SJSA1 (cell line): ENCODE data around the gene SIAH3. TPM values are rescaled to one million over a fixed set of nuclear protein-coding genes. Genes with fewer than 3 reads are reported as not detected.

Source experiments
- DNase-seq, 2 experiments: peaks; one replicate each; pipeline ENCODE4 v3.0.0-alpha.2; 2015 to 2020; ENCODE audit warnings: low spot score in 2 of 2, low read depth in 1 of 2
- H3K27ac ChIP-seq: fragments of 250-450 bp; sonication (Bioruptor Pico); 2 replicates; pipeline ENCODE4 v1.5.1; 2020; ENCODE audit warnings: mild to moderate bottlenecking, moderate library complexity
- H3K27me3 ChIP-seq: fragments of 250-450 bp; sonication (Bioruptor Pico); replicated peaks from 2 replicates; pipeline ENCODE4 v1.5.1; 2020; ENCODE audit warnings: mild to moderate bottlenecking, moderate library complexity
- H3K36me3 ChIP-seq: fragments of 250-450 bp; sonication (Bioruptor Pico); 2 replicates; pipeline ENCODE4 v1.5.1; 2020; ENCODE audit warnings: mild to moderate bottlenecking
- H3K4me1 ChIP-seq: fragments of 250-450 bp; sonication (Bioruptor Pico); replicated peaks from 2 replicates; pipeline ENCODE4 v1.6.1; 2021; ENCODE audit warnings: mild to moderate bottlenecking
- H3K4me3 ChIP-seq: fragments of 250-450 bp; sonication (Bioruptor Pico); 2 replicates; pipeline ENCODE4 v1.5.1; 2020; ENCODE audit warnings: mild to moderate bottlenecking
- H3K9me3 ChIP-seq: fragments of 250-450 bp; sonication (Bioruptor Pico); replicated peaks from 2 replicates; pipeline ENCODE4 v1.5.1; 2020; ENCODE audit warnings: mild to moderate bottlenecking
- total RNA-seq: library from RNA; depleted of rRNA; stranded (reverse); fragments of >200 nt; shearing (Covaris generic); gene quantifications from 2 replicates; pipeline ENCODE4 v1.2.3, GENCODE V29; 2014

The SIAH3 gene
- total RNA-seq, 1 experiment from 2014 or later, result 0.08 TPM

- Histone ChIP-seq H3K36me3 (no peaks in the 10 kb centered on the region), H3K9me3 (no peaks in the 10 kb centered on the region), H3K4me1 (no peaks in the 10 kb centered on the region), H3K27me3 (no peaks in the 10 kb centered on the region), H3K27ac (no peak overlapping the region), H3K4me3 (no peak overlapping the region)
- DNase-seq, result no peak
Observed at GRCh38 chr13:45798851-45799250, 52.7 kb downstream of the SIAH3 start.

- H3K36me3 ChIP-seq, result no peaks in the 10 kb centered on the region
Observed at GRCh38 chr13:45796426-45797235, 54.9 kb downstream of the SIAH3 start.

GRCh38 chr13:45792827-45793303 is 58.7 kb downstream of the SIAH3 start:
- no peaks in the 10 kb centered on the region for H3K9me3 ChIP-seq
- no peak overlapping the region for H3K27ac ChIP-seq
- no peaks in the 10 kb centered on the region; the same call in 1 of the 2 replicates for H3K27me3 ChIP-seq
- H3K4me3 ChIP-seq, result no peak overlapping the region
- H3K36me3 ChIP-seq, result no peaks in the 10 kb centered on the region
- no peak for DNase-seq
- H3K4me1 ChIP-seq, result no peaks in the 10 kb centered on the region

More at GRCh38 chr13:45796426-45797235, 54.9 kb downstream of the SIAH3 start:
- H3K4me1 ChIP-seq, result no peaks in the 10 kb centered on the region
- no peak overlapping the region for H3K27ac ChIP-seq
- H3K9me3 ChIP-seq, result no peaks in the 10 kb centered on the region
- H3K4me3 ChIP-seq, result no peak overlapping the region
- DNase-seq, result no peak
- H3K27me3 ChIP-seq, result no peaks in the 10 kb centered on the region

GRCh38 chr13:45788011-45788410 is 63.5 kb downstream of the SIAH3 start:
- Histone ChIP-seq H3K4me1 (no peaks in the 10 kb centered on the region), H3K9me3 (no peaks in the 10 kb centered on the region), H3K27ac (no peak overlapping the region), H3K4me3 (no peak overlapping the region), H3K36me3 (no peaks in the 10 kb centered on the region), H3K27me3 (no peaks in the 10 kb centered on the region; the same call in 1 of the 2 replicates)
- DNase-seq, result no peak

- H3K27me3 ChIP-seq, result no peaks in the 10 kb centered on the region; the same call in 1 of the 2 replicates
- no peak overlapping the region for H3K4me3 ChIP-seq
- DNase-seq, result no peak
- H3K27ac ChIP-seq, result no peak overlapping the region
- no peaks in the 10 kb centered on the region for H3K36me3 ChIP-seq
- no peaks in the 10 kb centered on the region for H3K9me3 ChIP-seq
- no peaks in the 10 kb centered on the region for H3K4me1 ChIP-seq
Observed at GRCh38 chr13:45787346-45787745, 64.2 kb downstream of the SIAH3 start.

- no peaks in the 10 kb centered on the region for H3K9me3 ChIP-seq
- no peak overlapping the region for H3K27ac ChIP-seq
- no peaks in the 10 kb centered on the region; the same call in 1 of the 2 replicates for H3K27me3 ChIP-seq
- H3K4me1 ChIP-seq, result no peaks in the 10 kb centered on the region
- H3K36me3 ChIP-seq, result no peaks in the 10 kb centered on the region
- DNase-seq, result no peak
- H3K4me3 ChIP-seq, result no peak overlapping the region
Observed at GRCh38 chr13:45786293-45786920, 65.1 kb downstream of the SIAH3 start.

- Histone ChIP-seq H3K4me1 (no peaks in the 10 kb centered on the region), H3K4me3 (no peak overlapping the region), H3K27me3 (no peaks in the 10 kb centered on the region; the same call in 1 of the 2 replicates)
Observed at GRCh38 chr13:45784755-45785675, 66.5 kb downstream of the SIAH3 start.

GRCh38 chr13:45783346-45784043 is 68.1 kb downstream of the SIAH3 start:
- Histone ChIP-seq H3K4me1 (no peaks in the 10 kb centered on the region), H3K36me3 (no peaks in the 10 kb centered on the region), H3K9me3 (no peaks in the 10 kb centered on the region), H3K27me3 (no peaks in the 10 kb centered on the region), H3K4me3 (no peak overlapping the region), H3K27ac (no peak overlapping the region)
- DNase-seq, result no peak

More at GRCh38 chr13:45784755-45785675, 66.5 kb downstream of the SIAH3 start:
- no peak overlapping the region for H3K27ac ChIP-seq
- DNase-seq, result no peak
- no peaks in the 10 kb centered on the region for H3K36me3 ChIP-seq
- no peaks in the 10 kb centered on the region for H3K9me3 ChIP-seq

GRCh38 chr13:45782327-45783045 is 69.1 kb downstream of the SIAH3 start:
- H3K4me3 ChIP-seq, result no peak overlapping the region
- no peaks in the 10 kb centered on the region for H3K9me3 ChIP-seq
- H3K4me1 ChIP-seq, result no peaks in the 10 kb centered on the region
- no peak overlapping the region for H3K27ac ChIP-seq
- DNase-seq, result no peak
- H3K27me3 ChIP-seq, result no peaks in the 10 kb centered on the region
- no peaks in the 10 kb centered on the region for H3K36me3 ChIP-seq

GRCh38 chr13:45781553-45782326 is 69.8 kb downstream of the SIAH3 start:
- H3K4me1 ChIP-seq, result no peaks in the 10 kb centered on the region
- no peak overlapping the region for H3K27ac ChIP-seq
- no peaks in the 10 kb centered on the region for H3K27me3 ChIP-seq
- no peak for DNase-seq
- H3K36me3 ChIP-seq, result no peaks in the 10 kb centered on the region
- H3K9me3 ChIP-seq, result no peaks in the 10 kb centered on the region
- H3K4me3 ChIP-seq, result no peak overlapping the region

GRCh38 chr13:45779901-45780300 is 71.7 kb downstream of the SIAH3 start:
- no peaks in the 10 kb centered on the region for H3K36me3 ChIP-seq
- no peaks in the 10 kb centered on the region for H3K4me1 ChIP-seq
- H3K9me3 ChIP-seq, result no peaks in the 10 kb centered on the region
- no peak overlapping the region for H3K4me3 ChIP-seq
- no peak for DNase-seq
- H3K27me3 ChIP-seq, result no peaks in the 10 kb centered on the region
- no peak overlapping the region for H3K27ac ChIP-seq

- DNase-seq, result no peak
- Histone ChIP-seq H3K9me3 (no peaks in the 10 kb centered on the region), H3K4me1 (no peaks in the 10 kb centered on the region; the same call in 1 of the 2 replicates), H3K27ac (no peak overlapping the region), H3K4me3 (no peak overlapping the region), H3K27me3 (no peaks in the 10 kb centered on the region), H3K36me3 (no peaks in the 10 kb centered on the region)
Observed at GRCh38 chr13:45778882-45779281, 72.7 kb downstream of the SIAH3 start.
